Measurements from ENCODE around the gene TDRD7.

TDRD7 gene

DNA sequence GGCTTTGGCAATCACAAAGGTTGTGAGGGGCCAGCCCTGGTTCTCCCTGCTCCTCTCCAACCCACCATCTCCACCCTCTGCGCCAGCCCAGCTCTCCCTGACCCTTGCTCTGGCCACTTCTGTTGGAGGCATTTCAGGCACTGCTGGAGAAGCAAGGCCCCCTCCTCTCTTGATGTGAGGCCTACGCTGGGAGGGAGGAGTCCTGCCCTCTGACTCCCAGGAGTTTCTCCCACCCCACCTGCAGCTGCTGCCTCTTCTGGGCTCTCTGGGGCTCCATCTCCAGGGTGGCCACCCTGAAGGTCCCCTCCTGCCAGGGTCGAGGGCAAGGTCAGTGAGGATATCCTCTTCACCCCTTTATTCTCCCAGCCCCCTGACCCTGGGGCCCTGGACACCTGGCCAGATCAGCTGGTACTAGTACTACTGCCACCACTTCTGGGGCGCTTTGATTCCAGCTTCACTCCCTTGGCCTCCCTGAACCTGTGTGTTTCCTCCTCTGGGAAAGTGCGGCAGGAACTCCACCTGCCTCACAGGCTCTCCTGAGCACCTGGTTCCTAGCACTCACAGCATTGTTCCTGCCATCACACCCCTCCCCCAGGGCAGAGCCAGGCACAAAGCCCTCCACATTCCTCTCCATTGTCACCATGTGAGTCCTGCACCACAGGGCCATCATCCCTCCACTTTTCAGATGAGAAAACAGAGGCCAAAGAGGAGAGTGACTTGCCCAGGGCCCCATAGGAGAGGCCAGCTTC, 23.8 kb upstream of the TDRD7 start:
- DNase-seq = no peak

- DNase-seq = no peak
Observed at GRCh38 chr9:97388721-97389238, 23.1 kb upstream of the TDRD7 start.

DNA sequence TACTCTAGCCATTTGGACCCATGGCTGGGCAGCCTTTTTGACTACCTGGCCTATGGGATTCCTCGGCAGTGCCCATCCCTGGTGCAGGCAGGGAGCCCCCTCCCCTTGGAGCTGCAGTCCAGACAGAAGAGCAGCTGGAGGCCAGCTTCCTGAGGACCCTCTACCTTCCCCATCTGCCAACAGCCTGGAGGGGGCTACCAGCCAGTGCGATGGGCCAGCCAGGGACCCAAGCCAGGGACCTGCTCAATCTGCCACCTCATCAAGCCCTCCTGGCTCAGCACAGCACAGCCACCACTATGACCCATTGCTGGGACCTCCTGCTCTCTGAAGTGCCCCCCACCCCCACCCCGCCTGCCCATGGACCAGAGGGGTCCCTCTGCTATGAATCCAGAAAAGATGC, 22.6 kb upstream of the TDRD7 start:
- no peak for DNase-seq

DNA sequence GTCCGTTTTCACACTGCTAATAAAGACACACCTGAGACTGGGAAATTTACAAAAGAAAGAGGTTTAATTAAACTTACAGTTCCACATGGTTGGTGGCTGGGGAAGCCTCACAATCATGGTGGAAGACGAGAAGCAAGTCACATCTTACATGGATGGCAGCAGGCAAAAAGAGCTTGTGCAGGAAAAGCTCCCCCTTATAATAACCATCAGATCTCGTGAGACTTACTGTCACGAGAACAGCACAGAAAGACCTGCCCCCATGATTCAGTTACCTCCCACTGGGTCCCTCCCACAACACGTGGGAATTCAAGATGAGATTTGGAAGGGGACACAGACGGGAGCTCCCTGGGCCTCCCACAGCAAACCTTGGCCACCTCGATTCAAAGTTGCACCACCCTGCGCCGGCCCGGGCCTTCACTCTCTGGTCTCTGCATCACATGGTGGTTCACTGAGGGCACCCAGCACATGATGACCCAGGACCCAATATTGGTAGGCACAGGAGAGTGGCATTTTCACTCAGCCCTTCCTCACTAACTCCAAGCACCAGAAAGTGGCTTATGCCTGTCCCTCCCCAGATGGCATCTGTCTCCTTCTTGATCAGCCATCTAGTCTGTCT, 21.0 kb upstream of the TDRD7 start:
- DNase-seq = no peak

DNA sequence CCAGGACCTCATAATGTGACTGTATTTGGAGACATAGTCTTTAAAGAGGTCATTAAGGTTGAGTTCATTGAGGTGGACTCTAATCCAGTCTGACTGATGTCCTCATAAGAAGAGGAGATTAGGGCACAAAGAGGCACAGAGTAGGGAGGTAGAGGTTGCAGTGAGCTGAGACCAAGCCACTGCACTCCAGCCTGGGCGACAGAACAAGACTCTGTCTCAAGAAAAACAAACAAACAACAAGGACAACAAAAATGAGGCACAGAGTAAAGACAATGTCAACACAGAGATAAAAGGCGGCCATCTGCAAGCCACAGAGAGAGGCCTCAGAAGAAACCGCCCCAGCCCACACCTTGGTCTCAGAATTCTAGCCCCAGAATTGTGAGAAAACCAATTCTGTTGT, 17.0 kb upstream of the TDRD7 start:
- no peak for DNase-seq

- no peak for DNase-seq
Observed at GRCh38 chr9:97395745-97396144, 16.2 kb upstream of the TDRD7 start.

GRCh38 chr9:97396256-97396655, 15.6 kb upstream of the TDRD7 start:
- no peak for DNase-seq

DNA sequence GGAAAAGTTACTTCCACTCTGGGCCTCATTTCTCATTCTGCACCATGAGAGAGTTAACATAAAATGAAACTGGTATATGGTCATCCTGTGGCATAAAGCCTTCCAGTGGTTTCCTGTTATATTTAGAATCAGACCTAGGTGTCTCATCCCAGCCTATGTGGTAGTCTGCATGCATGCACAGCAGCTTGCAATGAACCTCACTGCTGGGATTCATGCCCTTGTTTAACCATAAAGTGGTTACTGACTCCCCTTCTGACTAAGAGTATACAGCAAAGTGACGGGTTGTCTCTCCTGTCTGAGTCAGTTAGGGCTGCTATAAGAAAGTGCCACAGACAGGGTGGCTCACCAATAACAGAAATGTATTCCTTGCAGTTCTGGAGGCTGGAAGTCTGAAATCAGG, 14.7 kb upstream of the TDRD7 start:
- no peak for DNase-seq

GRCh38 chr9:97398999-97399758, 12.7 kb upstream of the TDRD7 start:
- DNase-seq = peak; percentile 57

- DNase-seq = no peak
Observed at GRCh38 chr9:97403746-97404316, 8.1 kb upstream of the TDRD7 start.

DNA sequence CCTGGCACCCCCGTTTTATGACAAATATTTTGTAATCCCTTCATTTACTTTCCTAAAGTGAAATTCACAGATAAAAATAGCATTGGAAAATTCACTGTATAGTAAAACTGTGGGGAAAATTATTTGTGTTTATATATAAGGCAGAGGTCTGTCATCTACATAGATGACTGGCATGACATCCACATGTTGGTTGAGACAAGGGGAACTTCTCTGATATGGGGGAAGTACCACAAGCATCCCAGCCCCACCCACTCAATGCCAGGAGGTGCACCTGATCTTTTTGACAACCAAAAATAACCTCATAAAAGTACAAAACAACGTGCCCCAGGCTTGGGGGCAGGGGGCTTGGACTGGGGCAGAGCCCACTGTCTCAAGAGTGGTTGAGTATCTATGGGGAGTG, 6.3 kb upstream of the TDRD7 start:
- no peak for DNase-seq

- no peak for DNase-seq
Observed at GRCh38 chr9:97406620-97407177, 5.2 kb upstream of the TDRD7 start.

- DNase-seq = no peak
Observed at GRCh38 chr9:97408562-97408961, 3.3 kb upstream of the TDRD7 start.

- no peak for DNase-seq
Observed at GRCh38 chr9:97411440-97411788, 482 bp upstream of the TDRD7 start.

GRCh38 chr9:97412626-97413385, 910 bp downstream of the TDRD7 start:
- no peak for DNase-seq

DNA sequence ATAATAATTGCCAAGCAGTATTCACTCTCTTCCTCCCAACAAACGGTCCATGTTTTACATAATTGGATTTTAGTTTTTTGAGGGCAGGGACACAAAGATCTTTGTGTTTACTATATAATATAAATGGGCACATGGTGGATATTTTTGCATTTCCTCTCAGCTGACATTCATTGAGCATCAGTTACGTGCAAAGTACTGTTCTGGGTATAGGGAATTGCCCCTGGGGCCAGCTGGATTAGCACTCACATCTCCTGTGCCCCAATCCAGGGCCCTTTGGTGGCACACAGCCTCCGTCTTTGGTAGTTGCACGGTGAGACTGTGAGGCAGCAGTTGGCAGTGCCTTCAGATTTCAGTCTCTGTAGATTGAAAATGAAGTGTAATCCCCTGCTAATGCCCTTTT, 1.6 kb downstream of the TDRD7 start:
- DNase-seq = no peak

DNA sequence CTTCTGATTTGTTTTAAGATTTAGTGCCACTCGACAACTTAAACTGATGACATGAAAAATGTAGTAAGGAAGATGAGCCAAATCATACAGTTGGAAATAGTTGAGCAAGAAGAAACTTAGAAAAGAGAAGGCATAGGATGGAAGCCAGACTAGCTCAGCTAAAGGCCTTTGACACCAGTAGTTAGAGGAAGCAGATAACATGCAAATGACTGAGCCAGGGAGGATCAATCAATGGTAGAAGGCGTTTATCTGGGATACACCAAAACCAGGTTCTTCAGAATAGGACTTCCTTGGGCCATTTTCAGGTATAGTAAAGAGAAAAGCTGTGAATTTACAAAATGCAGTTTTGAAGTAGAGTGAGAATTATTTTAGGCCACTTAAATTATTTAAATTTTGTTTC, 3.2 kb downstream of the TDRD7 start:
- DNase-seq = no peak

DNA sequence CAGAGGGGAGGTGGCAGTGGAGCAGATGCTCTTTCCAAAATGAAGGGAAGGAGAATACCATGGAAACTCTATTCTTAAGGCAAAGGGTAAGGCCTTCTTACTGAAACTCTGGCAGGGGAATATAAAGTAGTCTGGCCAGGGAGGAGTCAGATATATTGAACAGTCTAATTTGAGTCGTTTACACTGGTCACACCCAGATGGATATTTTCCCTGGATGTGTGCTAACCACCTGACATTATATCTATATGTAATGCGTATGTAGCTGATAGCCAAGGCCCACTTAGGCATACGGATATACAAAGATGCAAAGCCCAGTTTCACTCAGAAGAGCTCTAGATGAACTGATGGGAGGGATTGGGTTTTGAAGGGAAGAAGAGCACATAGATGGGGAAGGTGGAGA, 7.0 kb downstream of the TDRD7 start:
- DNase-seq = no peak

DNA sequence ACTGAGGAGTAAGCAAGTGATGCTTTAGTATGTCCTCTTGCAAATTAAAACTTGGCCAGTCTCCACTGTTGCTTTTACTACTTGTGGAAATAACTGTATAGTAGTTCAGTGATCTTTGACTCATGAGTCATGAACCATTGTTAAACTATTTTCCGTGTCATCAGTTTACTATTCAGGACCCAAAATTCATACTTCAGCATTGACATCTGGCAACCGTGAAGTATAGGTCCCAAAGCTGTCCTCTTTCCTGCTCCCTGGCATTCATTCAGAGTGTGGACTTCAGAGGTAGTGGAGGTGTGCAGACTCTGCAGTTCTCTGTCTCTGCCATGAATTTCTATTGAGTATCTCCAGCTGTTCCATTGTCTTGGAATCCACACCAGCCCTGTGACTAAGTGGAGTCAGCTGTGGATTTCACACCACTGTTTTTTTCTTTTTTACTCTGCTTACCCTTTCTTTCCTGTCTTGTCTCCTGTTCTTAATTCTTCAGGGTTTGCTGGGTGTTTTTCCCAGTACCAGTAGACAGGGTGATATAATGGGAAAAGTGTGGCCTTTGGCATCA, 7.5 kb downstream of the TDRD7 start:
- no peak for DNase-seq

DNA sequence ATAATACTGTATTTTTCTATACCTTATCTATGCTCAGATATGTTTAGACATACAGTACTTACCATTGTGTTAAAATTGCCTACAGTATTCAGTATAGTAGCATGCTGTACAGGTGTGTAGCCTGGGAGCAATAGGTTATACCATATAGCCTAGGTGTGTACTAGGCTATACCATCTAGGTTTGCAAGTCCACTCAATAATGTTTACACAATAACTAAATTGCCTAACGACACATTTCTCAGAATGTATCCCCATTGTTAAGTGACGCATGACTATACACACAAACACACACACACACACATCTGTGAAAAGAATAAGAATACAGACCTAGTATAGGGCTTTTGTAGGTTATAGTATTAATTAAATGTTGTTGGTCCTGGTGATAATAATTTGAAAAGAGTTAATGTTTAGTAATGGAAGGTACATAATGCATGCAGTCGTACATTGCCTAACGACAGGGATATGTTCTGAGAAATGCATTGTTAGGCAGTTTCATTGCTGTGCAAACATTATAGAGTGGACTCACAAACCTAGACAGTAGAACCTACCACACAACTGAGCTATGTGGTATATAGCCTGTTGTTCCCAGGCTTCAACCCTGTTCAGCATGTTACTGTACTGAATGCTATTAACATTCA, 13.6 kb downstream of the TDRD7 start:
- no peak for DNase-seq

- DNase-seq = no peak
Observed at GRCh38 chr9:97425973-97426336, 14.1 kb downstream of the TDRD7 start.

- no peak for DNase-seq
Observed at GRCh38 chr9:97427885-97428284, 16.0 kb downstream of the TDRD7 start.

All from activated gamma-delta T cell treated with Interleukin-2 at 50 U/mL for 16 hours (primary cell).